GM23248 (cell line): ENCODE results near the gene KSR2. TPM values are rescaled to one million over a fixed set of nuclear protein-coding genes. Genes with fewer than 3 reads are reported as not detected.

Source experiments
- DNase-seq: peaks from one replicate; pipeline ENCODE4 v3.0.0-alpha.2; 2015
- H2AFZ ChIP-seq: fragments of 200-600 bp; sonication (generic); 2 replicates; pipeline ENCODE4 v1.6.1; 2016; ENCODE audit warnings: antibody characterized with exemption
- H3F3A ChIP-seq: fragments of 200-600 bp; sonication (generic); 2 replicates; pipeline ENCODE4 v1.6.1; 2016; ENCODE audit warnings: mild to moderate bottlenecking, antibody characterized with exemption, mixed run types; ENCODE audit not compliant: insufficient read depth
- H3K27ac ChIP-seq: fragments of 200-600 bp; sonication (generic); 2 replicates; pipeline ENCODE4 v1.5.1; 2016; ENCODE audit warnings: mild to moderate bottlenecking
- H3K27me3 ChIP-seq: fragments of 200-600 bp; sonication (generic); replicated peaks from 2 replicates; pipeline ENCODE4 v1.6.1; 2016; ENCODE audit warnings: mild to moderate bottlenecking; ENCODE audit not compliant: insufficient read depth
- H3K36me3 ChIP-seq: fragments of 200-600 bp; sonication (generic); 2 replicates; pipeline ENCODE4 v1.6.1; 2016; ENCODE audit warnings: low read depth, mild to moderate bottlenecking
- H3K4me1 ChIP-seq: fragments of 200-600 bp; sonication (generic); 2 replicates; pipeline ENCODE4 v1.6.1; 2016; ENCODE audit warnings: mild to moderate bottlenecking; ENCODE audit not compliant: insufficient read depth
- H3K4me2 ChIP-seq: fragments of 200-600 bp; sonication (generic); one replicate; pipeline ENCODE4 v1.6.1; 2016; ENCODE audit warnings: mild to moderate bottlenecking; ENCODE audit not compliant: unreplicated experiment
- H3K4me3 ChIP-seq: fragments of 200-600 bp; sonication (generic); 2 replicates; pipeline ENCODE4 v1.5.1; 2016; ENCODE audit warnings: mild to moderate bottlenecking
- H3K79me2 ChIP-seq: fragments of 200-600 bp; sonication (generic); 2 replicates; pipeline ENCODE4 v1.6.1; 2016; ENCODE audit warnings: mild to moderate bottlenecking; ENCODE audit not compliant: insufficient read depth
- H3K9ac ChIP-seq: fragments of 200-600 bp; sonication (generic); 2 replicates; pipeline ENCODE4 v1.6.1; 2016; ENCODE audit warnings: mild to moderate bottlenecking
- H3K9me2 ChIP-seq: fragments of 200-600 bp; sonication (generic); 2 replicates; pipeline ENCODE4 v1.6.1; 2016; ENCODE audit warnings: mixed run types, mild to moderate bottlenecking, moderate library complexity; ENCODE audit not compliant: insufficient read depth
- H3K9me3 ChIP-seq: fragments of 200-600 bp; sonication (generic); one replicate; pipeline ENCODE4 v1.6.1; 2017; ENCODE audit warnings: low read depth
- H4K20me1 ChIP-seq: fragments of 200-600 bp; sonication (generic); 2 replicates; pipeline ENCODE4 v1.6.0; 2016; ENCODE audit not compliant: insufficient read depth
- EZH2 ChIP-seq: fragments of 200-600 bp; sonication (generic); IDR thresholded peaks from 2 replicates; pipeline ENCODE4 v1.6.1; 2018; ENCODE audit warnings: antibody characterized with exemption, mild to moderate bottlenecking; ENCODE audit not compliant: insufficient read depth, poor library complexity, severe bottlenecking
- EZH2phosphoT487 ChIP-seq: fragments of 200-600 bp; sonication (generic); IDR thresholded peaks from 2 replicates; pipeline ENCODE4 v1.6.1; 2018; ENCODE audit warnings: antibody characterized with exemption, moderate library complexity, mild to moderate bottlenecking, low read depth; ENCODE audit not compliant: insufficient read depth
- WGBS, 2 experiments: methylation state at CpG; one replicate each; pipeline ENCODE4 v1.1.6; 2015 to 2017; ENCODE audit warnings: low lambda C conversion rate in 2 of 2, low coverage in 1 of 2; ENCODE audit errors: missing lambda C conversion rate in 2 of 2; 5-methylcytosine and 5-hydroxymethylcytosine counted together
- in situ Hi-C: fragments of 300-500 bp; cut with MboI; formaldehyde crosslinking; loops from 2 replicates; pipeline ENCODE4 v1.15.0; 2020
- polyA plus RNA-seq: library from polyadenylated mRNA; unstranded; fragments of >200 nt; fragmentation: Nextera tagmentation; extraction: Ambion mirVana; gene quantifications from 2 replicates; pipeline ENCODE4 v1.2.1, GENCODE V29; 2016
- total RNA-seq: library from RNA; depleted of rRNA; stranded (reverse); fragments of >200 nt; shearing (Covaris generic); gene quantifications from 2 replicates; pipeline ENCODE4 v1.2.3, GENCODE V29; 2014

The KSR2 gene
- total and polyA plus RNA-seq, 2 experiments from 2014 or later: not detected

- H3K79me2 ChIP-seq: no peaks in the 10 kb centered on the region
- no peak overlapping the region for H3K9ac ChIP-seq
- H3K4me2 ChIP-seq: no peak overlapping the region
- H3K9me3 ChIP-seq: no peaks in the 10 kb centered on the region
- DNase-seq: no peak
- no peaks in the 10 kb centered on the region for H3F3A ChIP-seq
- no peaks in the 10 kb centered on the region for H3K9me2 ChIP-seq
- no peaks in the 10 kb centered on the region for H3K36me3 ChIP-seq
- H2AFZ ChIP-seq: no peak overlapping the region
- TF ChIP-seq EZH2phosphoT487 (no peak), EZH2 (no peak)
- no peak overlapping the region for H3K27ac ChIP-seq
- H3K27me3 ChIP-seq: no peaks in the 10 kb centered on the region
- WGBS, 2 experiments: 37% methylated on average over 11 of the region's 11 CpGs
- no peaks in the 10 kb centered on the region for H3K4me1 ChIP-seq
- in situ Hi-C loops: no loop called here
- no peak overlapping the region for H3K4me3 ChIP-seq
- no peaks in the 10 kb centered on the region for H4K20me1 ChIP-seq
Observed at GRCh38 chr12:117437516-117438255, 531.1 kb downstream of the KSR2 start.

DNA sequence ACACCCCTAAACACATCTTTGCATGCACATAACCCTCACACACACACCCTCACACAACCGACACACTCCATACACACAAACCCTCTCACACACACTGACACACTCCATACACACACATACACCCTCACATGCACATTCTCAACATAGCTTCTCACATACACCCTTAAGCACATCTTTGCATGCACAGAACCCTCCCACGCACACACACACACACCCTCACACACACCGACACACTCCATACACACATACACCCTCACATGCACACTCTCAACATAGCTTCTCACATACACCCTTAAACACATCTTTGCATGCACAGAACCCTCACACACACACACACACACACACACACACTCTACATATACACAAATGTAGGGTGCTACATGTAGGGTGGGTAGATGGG lies 534.9 kb downstream of the KSR2 start:
- in situ Hi-C loops: no loop called here
- 53 to 55% methylated on average over 3 of the region's 3 CpGs for WGBS, 2 experiments
- H3K9ac ChIP-seq: no peak overlapping the region
- no peaks in the 10 kb centered on the region for H3K79me2 ChIP-seq
- DNase-seq: no peak
- no peaks in the 10 kb centered on the region for H3K4me1 ChIP-seq
- H3K4me2 ChIP-seq: no peak overlapping the region
- TF ChIP-seq EZH2phosphoT487 (no peak), EZH2 (no peak)
- no peak overlapping the region for H3K4me3 ChIP-seq
- no peaks in the 10 kb centered on the region for H3K36me3 ChIP-seq
- H3K27ac ChIP-seq: no peak overlapping the region
- no peaks in the 10 kb centered on the region for H3K9me3 ChIP-seq
- no peak overlapping the region for H2AFZ ChIP-seq
- H3F3A ChIP-seq: no peaks in the 10 kb centered on the region
- no peaks in the 10 kb centered on the region for H3K27me3 ChIP-seq
- H4K20me1 ChIP-seq: no peaks in the 10 kb centered on the region
- H3K9me2 ChIP-seq: no peaks in the 10 kb centered on the region

- no peak overlapping the region for H2AFZ ChIP-seq
- no peaks in the 10 kb centered on the region for H3K36me3 ChIP-seq
- TF ChIP-seq EZH2phosphoT487: no peak
- no peak for TF ChIP-seq EZH2
- H3K9me3 ChIP-seq: no peaks in the 10 kb centered on the region
- no peaks in the 10 kb centered on the region for H4K20me1 ChIP-seq
- H3K27me3 ChIP-seq: no peaks in the 10 kb centered on the region
- no peaks in the 10 kb centered on the region for H3K79me2 ChIP-seq
- no peaks in the 10 kb centered on the region for H3K4me1 ChIP-seq
- no peak overlapping the region for H3K4me3 ChIP-seq
- in situ Hi-C loops: no loop called here
- no peaks in the 10 kb centered on the region for H3K9me2 ChIP-seq
- no peak overlapping the region for H3K9ac ChIP-seq
- no peaks in the 10 kb centered on the region for H3F3A ChIP-seq
- 26 to 29% methylated on average over 6 of the region's 6 CpGs for WGBS, 2 experiments
- no peak overlapping the region for H3K27ac ChIP-seq
- no peak for DNase-seq
- H3K4me2 ChIP-seq: no peak overlapping the region
Observed at GRCh38 chr12:117430246-117430645, 538.5 kb downstream of the KSR2 start.

DNA sequence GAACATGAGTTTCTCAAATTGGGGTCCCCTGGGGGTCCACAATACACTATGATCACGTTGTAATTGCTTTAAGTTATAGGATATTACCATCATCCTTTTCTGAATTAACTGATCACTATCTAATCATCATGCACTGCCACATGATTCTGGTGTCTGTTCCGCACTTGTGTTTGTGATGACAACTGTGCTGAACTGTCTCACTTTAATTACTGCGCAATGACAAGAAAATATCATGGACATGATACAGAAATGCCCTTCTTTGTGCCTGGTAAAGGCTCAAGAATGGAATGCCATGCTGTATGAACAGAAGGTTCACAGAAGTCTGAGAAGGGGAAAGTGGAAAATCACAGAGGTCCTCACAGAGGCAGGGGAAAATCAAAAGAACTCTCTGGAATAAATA lies 541.6 kb downstream of the KSR2 start:
- no peak for DNase-seq
- H3K27ac ChIP-seq: no peak overlapping the region
- no peaks in the 10 kb centered on the region for H3K36me3 ChIP-seq
- no peaks in the 10 kb centered on the region for H3K27me3 ChIP-seq
- no peaks in the 10 kb centered on the region for H3K4me1 ChIP-seq
- WGBS, 2 experiments: 30 to 35% methylated on average over 3 of the region's 3 CpGs
- no peak overlapping the region for H3K4me3 ChIP-seq
- TF ChIP-seq EZH2phosphoT487: no peak
- TF ChIP-seq EZH2: no peak
- H3K9me2 ChIP-seq: no peaks in the 10 kb centered on the region
- H2AFZ ChIP-seq: no peak overlapping the region
- in situ Hi-C loops: no loop called here
- no peaks in the 10 kb centered on the region for H3K9me3 ChIP-seq
- no peak overlapping the region for H3K9ac ChIP-seq
- no peaks in the 10 kb centered on the region for H4K20me1 ChIP-seq
- no peak overlapping the region for H3K4me2 ChIP-seq
- H3K79me2 ChIP-seq: no peaks in the 10 kb centered on the region
- H3F3A ChIP-seq: no peaks in the 10 kb centered on the region

DNA sequence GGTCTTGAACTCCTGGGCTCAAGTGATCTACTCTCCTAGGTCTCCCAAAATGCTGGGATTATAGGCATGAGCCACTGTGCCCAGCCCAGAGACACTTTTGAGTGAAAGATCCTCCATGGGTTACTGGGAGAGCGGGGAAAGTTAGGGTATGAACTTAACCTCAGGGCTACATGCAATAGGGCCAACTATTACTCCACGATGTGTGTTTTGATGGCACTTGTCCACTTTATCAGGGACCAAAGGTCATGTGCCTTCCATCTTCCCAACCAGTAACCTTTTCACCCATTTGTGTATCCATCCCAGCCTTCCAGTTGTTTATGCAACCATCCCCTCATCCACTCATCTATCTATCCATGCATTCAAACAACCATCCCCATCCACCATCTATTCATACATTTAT lies 546.8 kb downstream of the KSR2 start:
- H3F3A ChIP-seq: no peaks in the 10 kb centered on the region
- TF ChIP-seq EZH2 (no peak), EZH2phosphoT487 (no peak)
- H4K20me1 ChIP-seq: no peaks in the 10 kb centered on the region
- H3K27ac ChIP-seq: no peak overlapping the region
- no peaks in the 10 kb centered on the region for H3K9me2 ChIP-seq
- 24 to 27% methylated on average over 2 of the region's 2 CpGs for WGBS, 2 experiments
- H3K36me3 ChIP-seq: no peaks in the 10 kb centered on the region
- in situ Hi-C loops: no loop called here
- no peak overlapping the region for H3K9ac ChIP-seq
- no peak overlapping the region for H3K4me3 ChIP-seq
- no peak overlapping the region for H2AFZ ChIP-seq
- no peaks in the 10 kb centered on the region for H3K4me1 ChIP-seq
- H3K9me3 ChIP-seq: no peaks in the 10 kb centered on the region
- H3K79me2 ChIP-seq: no peaks in the 10 kb centered on the region
- H3K27me3 ChIP-seq: no peaks in the 10 kb centered on the region
- H3K4me2 ChIP-seq: no peak overlapping the region
- no peak for DNase-seq
